Vagina (tissue), 2 donors: ENCODE measurements around the gene MKKS.

Experiments
- POLR2A ChIP-seq, 2 donors: fragments of 450-650 bp; IDR thresholded peaks; one replicate each; pipeline ENCODE4 v1.6.1; 2017; ENCODE audit warnings: antibody characterized with exemption in 2 of 2, mild to moderate bottlenecking in 2 of 2, moderate library complexity in 2 of 2
- POLR2AphosphoS5 ChIP-seq, 2 donors: sonication (generic); formaldehyde crosslinking; IDR thresholded peaks; one replicate each; pipeline ENCODE4 v1.9.0; 2017; ENCODE audit warnings: antibody characterized with exemption in 2 of 2, mild to moderate bottlenecking in 2 of 2, low read depth in 1 of 2; ENCODE audit not compliant: insufficient read depth in 1 of 2
- TF ChIP-seq, protein P1 (sequence below), 3 experiments: fragments of 450-650 bp in 2 of 3; fragments of 200-600 bp in 1 of 3; sonication (generic) in 1 of 3; IDR thresholded peaks; one replicate each; pipeline ENCODE4 v1.5.1; 2017 to 2019; ENCODE audit warnings: antibody characterized with exemption in 3 of 3, mild to moderate bottlenecking in 2 of 3, moderate library complexity in 2 of 3

DNA sequence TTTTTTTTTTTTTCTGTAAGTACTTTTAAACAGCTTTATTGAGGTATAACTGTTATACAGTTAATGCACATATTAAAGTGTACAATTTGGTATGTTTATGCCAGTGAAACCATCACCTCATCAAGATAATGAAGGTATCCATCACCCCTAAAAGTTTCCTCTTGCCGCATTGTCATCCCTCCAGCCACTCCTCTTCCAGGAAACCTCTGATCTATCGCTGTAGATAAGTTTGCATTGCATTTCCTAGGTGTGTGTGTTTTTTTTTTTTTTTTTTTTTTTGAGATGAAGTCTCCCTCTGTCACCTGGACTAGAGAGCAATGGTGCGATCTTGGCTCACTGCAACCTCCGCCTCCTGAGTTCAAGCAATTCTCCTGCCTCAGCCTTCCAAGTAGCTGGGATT lies 4.2 kb upstream of the MKKS start:
- TF ChIP-seq, protein P1, sequence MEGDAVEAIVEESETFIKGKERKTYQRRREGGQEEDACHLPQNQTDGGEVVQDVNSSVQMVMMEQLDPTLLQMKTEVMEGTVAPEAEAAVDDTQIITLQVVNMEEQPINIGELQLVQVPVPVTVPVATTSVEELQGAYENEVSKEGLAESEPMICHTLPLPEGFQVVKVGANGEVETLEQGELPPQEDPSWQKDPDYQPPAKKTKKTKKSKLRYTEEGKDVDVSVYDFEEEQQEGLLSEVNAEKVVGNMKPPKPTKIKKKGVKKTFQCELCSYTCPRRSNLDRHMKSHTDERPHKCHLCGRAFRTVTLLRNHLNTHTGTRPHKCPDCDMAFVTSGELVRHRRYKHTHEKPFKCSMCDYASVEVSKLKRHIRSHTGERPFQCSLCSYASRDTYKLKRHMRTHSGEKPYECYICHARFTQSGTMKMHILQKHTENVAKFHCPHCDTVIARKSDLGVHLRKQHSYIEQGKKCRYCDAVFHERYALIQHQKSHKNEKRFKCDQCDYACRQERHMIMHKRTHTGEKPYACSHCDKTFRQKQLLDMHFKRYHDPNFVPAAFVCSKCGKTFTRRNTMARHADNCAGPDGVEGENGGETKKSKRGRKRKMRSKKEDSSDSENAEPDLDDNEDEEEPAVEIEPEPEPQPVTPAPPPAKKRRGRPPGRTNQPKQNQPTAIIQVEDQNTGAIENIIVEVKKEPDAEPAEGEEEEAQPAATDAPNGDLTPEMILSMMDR (IDR thresholded peaks at IDR 0.05), result no peak
- no peak for TF ChIP-seq POLR2A (IDR thresholded peaks at IDR 0.05)
- no peak for TF ChIP-seq POLR2AphosphoS5 (IDR thresholded peaks at IDR 0.05; ENCODE audit: insufficient read depth in 1 of 2, low read depth in 1 of 2)
